Gastrocnemius medialis (tissue), 4 donors: ENCODE data around the gene DCPS. TPM values are rescaled to one million over a fixed set of nuclear protein-coding genes. Genes with fewer than 3 reads are reported as not detected.

Experiments
- ATAC-seq, 2 donors: fragments of 150-250 bp; one replicate each; pipeline ENCODE4 v1.9.1; 2016
- DNase-seq, 2 donors: peaks; one replicate each; pipeline ENCODE4 v3.0.0-alpha.2; 2019
- H3K27ac ChIP-seq, 4 donors: fragments of 200-600 bp; sonication (generic); 1 replicate in 1 of 4; 2 replicates in 3 of 4; pipeline ENCODE4 v1.5.1; 2016 to 2018; ENCODE audit warnings: mild to moderate bottlenecking in 2 of 4, moderate library complexity in 1 of 4
- H3K27me3 ChIP-seq, 3 donors: fragments of 200-600 bp; sonication (generic) in 2 of 3; 1 replicate in 1 of 3; 2 replicates in 2 of 3; pipeline versions ENCODE4 v1.5.1 to v1.6.0; 2016 to 2019; ENCODE audit warnings: mild to moderate bottlenecking in 1 of 3, moderate library complexity in 1 of 3
- H3K36me3 ChIP-seq, 2 donors: fragments of 200-600 bp; sonication (generic) in 1 of 2; one replicate each; pipeline ENCODE4 v1.5.1; 2017 to 2018
- H3K4me1 ChIP-seq, 2 donors: fragments of 200-600 bp; sonication (generic) in 1 of 2; one replicate each; pipeline ENCODE4 v1.5.1; 2016 to 2017; ENCODE audit warnings: mild to moderate bottlenecking in 2 of 2
- H3K4me3 ChIP-seq, 4 donors: fragments of 200-600 bp; sonication (generic) in 3 of 4; 1 replicate in 1 of 4; 2 replicates in 3 of 4; pipeline ENCODE4 v1.5.1; 2016 to 2019; ENCODE audit warnings: mild to moderate bottlenecking in 2 of 4
- H3K9me3 ChIP-seq, 3 donors: fragments of 200-600 bp; sonication (generic) in 2 of 3; 1 replicate in 1 of 3; 2 replicates in 2 of 3; pipeline ENCODE4 v1.5.1; 2016 to 2019
- POLR2A ChIP-seq, 2 donors: fragments of 450-650 bp; IDR thresholded peaks; one replicate each; pipeline ENCODE4 v1.6.1; 2017; ENCODE audit warnings: antibody characterized with exemption in 2 of 2, mild to moderate bottlenecking in 2 of 2, moderate library complexity in 2 of 2
- in situ Hi-C, 4 donors: fragments of 200-750 bp; cut with MboI; loops; one replicate each; pipeline versions ENCODE4 v1.15.0 to v1.8.0; 2017; ENCODE audit warnings: low sequenced_read_pairs in 4 of 4
- intact Hi-C: fragments of 100-400 bp; cut with DNase I; formaldehyde crosslinking; loops from one replicate; pipeline ENCODE4 v1.15.1; 2023; ENCODE audit warnings: low total_unique reads
- total RNA-seq, 4 donors: library from RNA; depleted of rRNA; stranded (reverse); fragments of >200 nt; gene quantifications; one replicate each; pipeline versions ENCODE4 v1.1.0 to v1.2.3, GENCODE V29; 2016
- TF ChIP-seq, protein P1 (sequence below), 5 experiments: fragments of 450-650 bp in 3 of 5; fragments of 200-600 bp in 2 of 5; sonication (generic) in 2 of 5; IDR thresholded peaks in 4 of 5; conservative IDR thresholded peaks in 1 of 5; 1 replicate in 4 of 5; 2 replicates in 1 of 5; pipeline ENCODE4 v1.5.1; 2016 to 2019; ENCODE audit warnings: antibody characterized with exemption in 5 of 5, mild to moderate bottlenecking in 3 of 5, moderate library complexity in 3 of 5

Gene DCPS
- total RNA-seq, 4 donors from 2014 or later, result 9.8 to 23.1 (median 11.5) TPM

DNA sequence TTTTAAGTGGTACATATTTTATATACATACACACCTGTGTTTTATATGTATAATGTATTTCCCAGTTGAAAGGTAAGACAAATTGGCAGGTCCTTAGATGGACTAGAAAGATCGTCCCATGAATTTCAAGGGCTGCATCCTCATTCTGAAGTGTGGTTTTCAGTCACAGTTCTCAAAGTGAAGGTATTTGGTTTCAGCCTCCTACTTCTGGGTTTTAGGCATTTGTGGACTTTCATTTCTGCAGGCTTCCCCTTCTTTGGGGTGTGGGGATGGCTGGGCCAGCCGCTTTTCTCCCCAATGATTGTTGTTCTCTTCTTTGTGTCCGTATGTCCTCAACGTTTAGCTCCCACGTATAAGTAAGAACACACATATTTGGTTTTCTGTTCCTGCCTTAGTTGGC, 10.0 kb downstream of the DCPS start:
- in situ Hi-C loops (loop anchor here (10.0 to 25.0 kb wide), 3 partner anchors 161 to 173 kb away; no protein-coding TSS in a partner anchor), intact Hi-C loops (loop anchor here (10.0 kb wide), 1 partner anchor 681 kb away; no protein-coding TSS in a partner anchor)
- ATAC-seq, result no peak
- no peaks in the 10 kb centered on the region for H3K27me3 ChIP-seq
- H3K27ac ChIP-seq, result no peak overlapping the region
- TF ChIP-seq, protein P1, sequence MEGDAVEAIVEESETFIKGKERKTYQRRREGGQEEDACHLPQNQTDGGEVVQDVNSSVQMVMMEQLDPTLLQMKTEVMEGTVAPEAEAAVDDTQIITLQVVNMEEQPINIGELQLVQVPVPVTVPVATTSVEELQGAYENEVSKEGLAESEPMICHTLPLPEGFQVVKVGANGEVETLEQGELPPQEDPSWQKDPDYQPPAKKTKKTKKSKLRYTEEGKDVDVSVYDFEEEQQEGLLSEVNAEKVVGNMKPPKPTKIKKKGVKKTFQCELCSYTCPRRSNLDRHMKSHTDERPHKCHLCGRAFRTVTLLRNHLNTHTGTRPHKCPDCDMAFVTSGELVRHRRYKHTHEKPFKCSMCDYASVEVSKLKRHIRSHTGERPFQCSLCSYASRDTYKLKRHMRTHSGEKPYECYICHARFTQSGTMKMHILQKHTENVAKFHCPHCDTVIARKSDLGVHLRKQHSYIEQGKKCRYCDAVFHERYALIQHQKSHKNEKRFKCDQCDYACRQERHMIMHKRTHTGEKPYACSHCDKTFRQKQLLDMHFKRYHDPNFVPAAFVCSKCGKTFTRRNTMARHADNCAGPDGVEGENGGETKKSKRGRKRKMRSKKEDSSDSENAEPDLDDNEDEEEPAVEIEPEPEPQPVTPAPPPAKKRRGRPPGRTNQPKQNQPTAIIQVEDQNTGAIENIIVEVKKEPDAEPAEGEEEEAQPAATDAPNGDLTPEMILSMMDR (IDR thresholded peaks at IDR 0.05 in 4 of 5, conservative IDR thresholded peaks at IDR 0.05 in 1 of 5), result no peak
- no peak for TF ChIP-seq POLR2A (IDR thresholded peaks at IDR 0.05)
- no peaks in the 10 kb centered on the region for H3K9me3 ChIP-seq
- peaks cover 0 to 7% of the 10 kb centered on the region in 2 donors for H3K36me3 ChIP-seq
- DNase-seq, result no peak
- no peak overlapping the region for H3K4me3 ChIP-seq
- H3K4me1 ChIP-seq, result peaks cover 24 to 26% of the 10 kb centered on the region in 2 donors

DNA sequence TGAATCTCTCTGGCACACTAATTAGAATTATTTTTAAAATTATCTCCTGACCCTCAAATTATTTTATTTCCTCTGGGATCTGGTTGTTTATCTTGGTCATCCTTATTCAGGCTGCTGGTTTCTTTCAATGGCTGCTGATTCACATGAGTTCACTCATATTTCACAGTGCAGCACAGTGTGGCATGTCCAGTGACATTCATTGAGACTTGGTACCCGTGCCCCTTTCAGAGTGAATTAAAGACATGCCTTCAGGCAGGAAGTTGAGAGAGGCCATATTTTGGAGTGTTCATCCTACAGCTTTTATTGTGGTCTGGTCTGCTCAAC, 13.5 kb downstream of the DCPS start:
- no peak for ATAC-seq
- intact Hi-C loops, result loop anchor here (10.0 kb wide), 1 partner anchor 677 kb away; no protein-coding TSS in a partner anchor
- no peak for DNase-seq
- H3K27me3 ChIP-seq, result no peaks in the 10 kb centered on the region
- in situ Hi-C loops, result loop anchor here (10.0 to 25.0 kb wide), 3 partner anchors 157 to 170 kb away; no protein-coding TSS in a partner anchor
- peaks cover 26 to 28% of the 10 kb centered on the region in 2 donors for H3K4me1 ChIP-seq
- peaks cover 0 to 7% of the 10 kb centered on the region in 2 donors for H3K36me3 ChIP-seq
- TF ChIP-seq, protein P1 (IDR thresholded peaks at IDR 0.05 in 4 of 5, conservative IDR thresholded peaks at IDR 0.05 in 1 of 5), result no peak
- no peak for TF ChIP-seq POLR2A (IDR thresholded peaks at IDR 0.05)
- no peaks in the 10 kb centered on the region for H3K9me3 ChIP-seq
- no peak overlapping the region for H3K4me3 ChIP-seq
- peak overlapping the region; percentile 70 to 84 (median 82) for H3K27ac ChIP-seq

DNA sequence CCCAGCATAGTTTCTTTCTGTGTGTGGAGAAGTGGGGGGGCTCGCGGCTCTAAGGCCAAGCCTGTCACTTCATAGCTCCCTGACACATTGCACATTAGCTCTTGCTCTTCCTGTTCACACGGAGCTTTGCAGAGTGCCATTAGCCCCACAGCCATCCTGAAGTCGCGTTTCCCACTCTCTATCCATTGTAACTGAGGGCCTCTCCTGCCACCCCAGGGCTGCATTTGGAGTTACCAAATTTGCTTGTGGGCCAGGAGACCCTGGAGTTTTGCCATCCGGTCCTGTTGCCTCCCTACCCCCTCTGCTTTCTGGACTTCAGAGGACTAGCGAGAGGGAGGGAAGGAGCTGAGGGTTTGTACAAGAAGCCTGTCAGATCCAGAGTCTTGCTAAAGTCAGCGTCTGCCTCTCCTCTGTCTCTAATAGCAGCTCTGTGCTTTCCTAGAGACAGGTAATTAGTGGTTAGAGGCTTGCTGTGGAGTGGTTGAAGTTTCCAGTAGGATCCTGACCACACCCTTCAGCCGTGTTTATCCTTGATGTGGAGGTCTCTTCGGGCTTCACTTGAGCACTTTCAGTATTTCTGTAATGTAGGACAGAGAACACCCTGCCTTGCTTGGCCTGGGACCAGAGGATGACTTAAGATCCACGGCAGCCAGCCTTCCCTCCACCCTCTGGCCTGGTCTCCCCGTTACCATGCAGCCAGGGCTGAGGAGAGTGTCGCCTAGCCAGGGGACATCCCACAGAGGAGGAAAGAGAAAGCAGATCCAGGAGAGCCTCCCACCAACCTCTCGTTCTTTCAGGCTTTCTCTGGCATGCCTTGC, 14.1 kb downstream of the DCPS start:
- DNase-seq (peak; percentile 71 to 84), ATAC-seq (peak; percentile 89 to 92)
- in situ Hi-C loops (loop anchor here (10.0 to 25.0 kb wide), 3 partner anchors 157 to 169 kb away; no protein-coding TSS in a partner anchor), intact Hi-C loops (loop anchor here (1.0 to 10.0 kb wide), 2 partner anchors 98 to 677 kb away; no protein-coding TSS in a partner anchor)
- TF ChIP-seq, protein P1 (IDR thresholded peaks at IDR 0.05 in 4 of 5, conservative IDR thresholded peaks at IDR 0.05 in 1 of 5), result no peak
- TF ChIP-seq POLR2A (IDR thresholded peaks at IDR 0.05), result no peak
- H3K4me3 ChIP-seq, result peak overlapping the region; percentile 9 to 41 (median 32)
- peak overlapping the region; percentile 70 to 84 (median 82) for H3K27ac ChIP-seq
- peaks cover 0 to 7% of the 10 kb centered on the region in 2 donors for H3K36me3 ChIP-seq
- H3K9me3 ChIP-seq, result no peaks in the 10 kb centered on the region
- H3K27me3 ChIP-seq, result no peaks in the 10 kb centered on the region
- H3K4me1 ChIP-seq, result peaks cover 26 to 28% of the 10 kb centered on the region in 2 donors

DNA sequence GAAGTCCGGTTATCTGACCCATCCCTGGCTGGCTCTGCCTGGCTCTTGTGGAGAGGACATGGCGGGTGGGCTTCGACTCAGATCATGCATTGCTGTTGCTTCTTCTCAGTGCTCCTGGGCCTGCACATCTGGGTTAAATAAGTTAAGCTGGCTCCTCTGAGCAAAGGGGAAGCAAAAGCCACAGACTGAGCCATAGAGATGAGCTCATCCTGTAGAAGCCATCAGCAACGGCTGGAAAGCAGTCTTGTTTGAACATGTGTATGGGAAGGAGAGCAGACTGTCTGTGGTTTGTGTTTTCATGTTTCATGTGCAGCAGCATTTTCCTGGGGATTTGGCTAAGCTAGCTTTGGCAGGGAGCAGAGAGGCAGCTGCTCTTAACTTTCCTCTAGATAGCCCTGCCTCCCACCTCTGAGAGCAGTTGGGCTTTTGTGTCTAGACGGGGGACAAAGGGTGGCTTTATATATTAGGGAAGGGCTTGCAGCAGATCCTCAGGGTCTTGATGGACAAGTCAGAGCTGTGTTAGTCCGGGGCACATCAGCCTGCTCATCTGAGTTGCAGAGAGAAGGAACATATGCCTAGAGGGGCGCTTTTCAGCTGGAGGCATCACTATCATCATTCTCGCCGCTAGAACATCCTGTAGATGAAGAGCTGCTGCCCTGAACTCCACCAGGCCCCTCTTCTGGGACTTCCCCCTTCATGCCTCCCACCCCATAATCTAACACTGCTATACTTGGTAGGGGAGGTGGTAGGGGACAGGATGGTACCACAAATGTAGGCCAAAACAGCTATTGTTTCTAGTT, 14.9 kb downstream of the DCPS start:
- H3K9me3 ChIP-seq, result no peaks in the 10 kb centered on the region
- in situ Hi-C loops, result loop anchor here (10.0 to 25.0 kb wide), 3 partner anchors 156 to 169 kb away; no protein-coding TSS in a partner anchor
- H3K27ac ChIP-seq, result peak overlapping the region; percentile 70 to 84 (median 82)
- no peaks in the 10 kb centered on the region for H3K27me3 ChIP-seq
- H3K4me1 ChIP-seq, result peaks cover 26 to 28% of the 10 kb centered on the region in 2 donors
- peak overlapping the region; percentile 9 to 41 (median 32) for H3K4me3 ChIP-seq
- DNase-seq (no peak), ATAC-seq (peak; percentile 49 to 62)
- peaks cover 0 to 7% of the 10 kb centered on the region in 2 donors for H3K36me3 ChIP-seq
- TF ChIP-seq, protein P1 (IDR thresholded peaks at IDR 0.05 in 4 of 5, conservative IDR thresholded peaks at IDR 0.05 in 1 of 5), result no peak
- no peak for TF ChIP-seq POLR2A (IDR thresholded peaks at IDR 0.05)
- intact Hi-C loops, result loop anchor here (1.0 to 10.0 kb wide), 2 partner anchors 98 to 676 kb away; no protein-coding TSS in a partner anchor
